IMR-90 (cell line): ENCODE data around the gene PARD3. TPM values are rescaled to one million over a fixed set of nuclear protein-coding genes. Genes with fewer than 3 reads are reported as not detected.

Experiments
- ATAC-seq: fragments of 200-7000 bp; cut with Tn5 transposase; 2 replicates; pipeline ENCODE4 v1.9.1; 2020; ENCODE audit warnings: low read depth, mild to moderate bottlenecking, moderate library complexity
- BruUV-seq: library from RNA; stranded (reverse); fragments of 400-500 nt; replicated peaks from 2 replicates; lab custom pipeline; 2021; lab: Mats Ljungman, UMichigan
- CTCF ChIA-PET: fragments of 300-600 bp; formaldehyde crosslinking; extraction: SDS; loops from one replicate; lab custom pipeline; 2021; ENCODE audit warnings: antibody characterized with exemption; lab: Yijun Ruan, JAX
- POLR2A ChIA-PET: fragments of 300-600 bp; sonication (Branson Sonifier 250); formaldehyde crosslinking; loops from one replicate; lab custom pipeline; 2022; ENCODE audit warnings: antibody characterized with exemption; ENCODE audit not compliant: unreplicated experiment; lab: Charles Lee
- DNase-seq: peaks from one replicate; pipeline ENCODE4 v3.0.0; 2013
- H2AFZ ChIP-seq: replicated peaks from 2 replicates; pipeline ENCODE3; 2013; ENCODE audit warnings: low read length, mild to moderate bottlenecking; ENCODE audit not compliant: poor library complexity
- H2AK5ac ChIP-seq: 2 replicates; pipeline ENCODE4 v1.6.1; 2013; ENCODE audit warnings: low read depth, low read length, inconsistent platforms
- H2AK9ac ChIP-seq: replicated peaks from 2 replicates; pipeline ENCODE3; 2013; ENCODE audit warnings: mild to moderate bottlenecking, low read depth, low read length, moderate library complexity; ENCODE audit not compliant: poor library complexity
- H2BK120ac ChIP-seq: 2 replicates; pipeline ENCODE4 v1.6.1; 2013; ENCODE audit warnings: low read depth, low read length, inconsistent platforms
- H2BK15ac ChIP-seq: 3 replicates; pipeline ENCODE4 v1.6.1; 2013; ENCODE audit warnings: low read depth, low read length, inconsistent platforms
- H2BK20ac ChIP-seq: 2 replicates; pipeline ENCODE4 v1.6.1; 2013; ENCODE audit warnings: low read depth, mild to moderate bottlenecking, inconsistent platforms, low read length, moderate library complexity
- H2BK5ac ChIP-seq: 2 replicates; pipeline ENCODE4 v1.6.1; 2013; ENCODE audit warnings: mild to moderate bottlenecking, low read depth, low read length, inconsistent platforms; ENCODE audit not compliant: poor library complexity, severe bottlenecking
- H3K14ac ChIP-seq: replicated peaks from 2 replicates; pipeline ENCODE4 v1.6.1; 2013; ENCODE audit warnings: low read depth, low read length, inconsistent platforms
- H3K18ac ChIP-seq: 2 replicates; pipeline ENCODE4 v1.6.1; 2013; ENCODE audit warnings: low read depth, low read length, control low read depth
- H3K23ac ChIP-seq: 2 replicates; pipeline ENCODE4 v1.6.1; 2013; ENCODE audit warnings: low read depth, low read length, inconsistent platforms
- H3K27ac ChIP-seq: 2 replicates; pipeline ENCODE4 v1.5.1; 2013; ENCODE audit warnings: mild to moderate bottlenecking, control low read depth, low read length; ENCODE audit not compliant: insufficient read depth
- H3K27me3 ChIP-seq: 2 replicates; pipeline ENCODE4 v1.6.1; 2013; ENCODE audit warnings: low read length; ENCODE audit not compliant: control insufficient read depth, insufficient read depth
- H3K36me3 ChIP-seq: 2 replicates; pipeline ENCODE4 v1.6.1; 2013; ENCODE audit warnings: low read length, mixed read lengths; ENCODE audit not compliant: control insufficient read depth, insufficient read depth
- H3K4ac ChIP-seq: 2 replicates; pipeline ENCODE4 v1.6.1; 2013; ENCODE audit warnings: low read depth, low read length, inconsistent platforms
- H3K4me1 ChIP-seq: 2 replicates; pipeline ENCODE4 v1.6.1; 2013; ENCODE audit warnings: low read length, mixed read lengths; ENCODE audit not compliant: control insufficient read depth, insufficient read depth
- H3K4me2 ChIP-seq: 2 replicates; pipeline ENCODE4 v1.6.1; 2013; ENCODE audit warnings: low read depth, mild to moderate bottlenecking, control low read depth, low read length, moderate library complexity
- H3K4me3 ChIP-seq: 2 replicates; pipeline ENCODE4 v1.5.1; 2013; ENCODE audit warnings: low read depth, mild to moderate bottlenecking, control low read depth, low read length, moderate library complexity; ENCODE audit not compliant: insufficient read depth
- H3K56ac ChIP-seq: 2 replicates; pipeline ENCODE4 v1.6.1; 2013; ENCODE audit warnings: low read length, inconsistent platforms; ENCODE audit not compliant: insufficient read depth; ENCODE audit errors: extremely low read depth
- H3K79me1 ChIP-seq, 2 experiments: 2 replicates each; pipeline ENCODE4 v1.6.1; 2013; ENCODE audit warnings: low read length in 2 of 2, inconsistent platforms in 1 of 2, low read depth in 1 of 2
- H3K9ac ChIP-seq: 2 replicates; pipeline ENCODE4 v1.6.1; 2013; ENCODE audit warnings: low read depth, low read length, control low read depth
- H3K9me1 ChIP-seq: 2 replicates; pipeline ENCODE4 v1.6.1; 2013; ENCODE audit warnings: low read length, inconsistent platforms; ENCODE audit not compliant: insufficient read depth
- H3K9me3 ChIP-seq: 2 replicates; pipeline ENCODE4 v1.6.1; 2013; ENCODE audit warnings: low read length; ENCODE audit not compliant: control insufficient read depth, insufficient read depth
- H4K20me1 ChIP-seq: 2 replicates; pipeline ENCODE4 v1.6.1; 2013; ENCODE audit warnings: low read length, inconsistent platforms; ENCODE audit not compliant: insufficient read depth
- H4K5ac ChIP-seq: 2 replicates; pipeline ENCODE4 v1.6.1; 2013; ENCODE audit warnings: mild to moderate bottlenecking, low read depth, low read length, control low read depth
- H4K8ac ChIP-seq, 2 experiments: 2 replicates each; pipeline ENCODE4 v1.6.1; 2013; ENCODE audit warnings: low read depth in 2 of 2, low read length in 2 of 2, control low read depth in 1 of 2, inconsistent platforms in 1 of 2
- H4K91ac ChIP-seq: 2 replicates; pipeline ENCODE4 v1.6.1; 2013; ENCODE audit warnings: low read depth, low read length, inconsistent platforms; ENCODE audit not compliant: insufficient read depth
- BHLHE40 ChIP-seq: fragments of 150-350 bp; IDR thresholded peaks from 2 replicates; pipeline ENCODE4 v1.6.1; 2016; ENCODE audit warnings: mild to moderate bottlenecking, low read depth, low read length
- CEBPB ChIP-seq: IDR thresholded peaks from 2 replicates; pipeline ENCODE4 v1.6.1; 2012; ENCODE audit warnings: low read depth, low read length, improper control_type of control experiment
- CHD1 ChIP-seq: IDR thresholded peaks from 2 replicates; pipeline ENCODE4 v1.6.1; 2012; ENCODE audit warnings: low read depth, low read length, improper control_type of control experiment
- CTCF ChIP-seq: conservative IDR thresholded peaks from 2 replicates; pipeline ENCODE4 v1.5.1; 2012; ENCODE audit warnings: mild to moderate bottlenecking, low read depth, low read length, improper control_type of control experiment
- FOS ChIP-seq: fragments of 150-350 bp; IDR thresholded peaks from 2 replicates; pipeline ENCODE4 v1.6.1; 2016; ENCODE audit warnings: low read depth, low read length
- MAZ ChIP-seq: IDR thresholded peaks from 2 replicates; pipeline ENCODE4 v1.6.1; 2012; ENCODE audit warnings: low read depth, mild to moderate bottlenecking, low read length, improper control_type of control experiment, moderate library complexity, borderline replicate concordance
- MXI1 ChIP-seq: IDR thresholded peaks from 2 replicates; pipeline ENCODE4 v1.6.1; 2012; ENCODE audit warnings: low read depth, mild to moderate bottlenecking, low read length, moderate library complexity, borderline replicate concordance
- NFE2L2 ChIP-seq: fragments of 150-350 bp; IDR thresholded peaks from 2 replicates; pipeline ENCODE4 v1.6.1; 2016; ENCODE audit warnings: low read depth, mild to moderate bottlenecking, low read length
- POLR2A ChIP-seq: IDR thresholded peaks from 2 replicates; pipeline ENCODE4 v1.6.1; 2012; ENCODE audit warnings: mild to moderate bottlenecking, low read depth, low read length
- RAD21 ChIP-seq: IDR thresholded peaks from 2 replicates; pipeline ENCODE4 v1.6.1; 2012; ENCODE audit warnings: low read length, improper control_type of control experiment
- RCOR1 ChIP-seq: IDR thresholded peaks from 2 replicates; pipeline ENCODE4 v1.6.1; 2012; ENCODE audit warnings: mild to moderate bottlenecking, low read length, improper control_type of control experiment; ENCODE audit not compliant: insufficient replicate concordance
- RFX5 ChIP-seq: IDR thresholded peaks from 2 replicates; pipeline ENCODE4 v1.8.0; 2012; ENCODE audit warnings: low read depth, mild to moderate bottlenecking, low read length, moderate library complexity
- SMC3 ChIP-seq: fragments of 150-350 bp; IDR thresholded peaks from 2 replicates; pipeline ENCODE4 v1.6.1; 2016; ENCODE audit warnings: low read depth, mild to moderate bottlenecking, antibody characterized with exemption, low read length, moderate library complexity
- USF2 ChIP-seq: fragments of 150-350 bp; IDR thresholded peaks from 2 replicates; pipeline ENCODE4 v1.6.1; 2017; ENCODE audit warnings: mild to moderate bottlenecking, antibody characterized with exemption, low read length, low read depth
- WGBS, 2 experiments: methylation state at CpG; one replicate each; pipeline versions ENCODE4 v1.1.5 to v1.1.7; 2013; ENCODE audit warnings: missing lambda C conversion rate in 2 of 2; ENCODE audit not compliant: insufficient read length in 1 of 2; ENCODE audit errors: extremely low coverage in 2 of 2; 5-methylcytosine and 5-hydroxymethylcytosine counted together
- dilution Hi-C: fragments of 300-500 bp; cut with HindIII; formaldehyde crosslinking; loops from one replicate; pipeline ENCODE4 v1.14.3; 2018; ENCODE audit warnings: low sequenced_read_pairs; ENCODE audit not compliant: unreplicated experiment
- in situ Hi-C: fragments of 300-500 bp; cut with MboI; formaldehyde crosslinking; loops from 3 replicates; pipeline ENCODE4 v1.14.3; 2019; ENCODE audit warnings: low sequenced_read_pairs, inconsistent platforms, mixed read lengths
- intact Hi-C: fragments of 100-400 bp; cut with micrococcal nuclease; formaldehyde crosslinking; loops from 2 replicates; pipeline ENCODE4 v1.10.0; 2022
- polyA plus RNA-seq, 3 experiments: library from polyadenylated mRNA; depleted of rRNA; stranded (reverse); fragments of >200 nt; gene quantifications; 2 replicates each; pipeline ENCODE4 v1.2.3, GENCODE V29; 2012; ENCODE audit warnings: low replicate concordance in 1 of 3
- total RNA-seq: library from RNA; depleted of rRNA; stranded (reverse); fragments of >200 nt; gene quantifications from 2 replicates; pipeline ENCODE4 v1.2.3, GENCODE V29; 2012
- TF ChIP-seq, protein P1 (sequence below): fragments of 150-350 bp; IDR thresholded peaks from 2 replicates; pipeline ENCODE4 v1.6.1; 2016; ENCODE audit warnings: low read depth, mild to moderate bottlenecking, low read length, moderate library complexity, borderline replicate concordance

Gene PARD3
- total and polyA plus RNA-seq, 2 of the 4 experiments (the other 2 are of a cell fraction): 14.6 to 37.5 TPM

- no peak overlapping the region for H2AK9ac ChIP-seq
- ATAC-seq (no peak), DNase-seq (peak; percentile 47)
- no peak overlapping the region for H2BK5ac ChIP-seq
- dilution Hi-C loops (no loop called here), in situ Hi-C loops (no loop called here), intact Hi-C loops (no loop called here)
- no peak overlapping the region for H3K4me2 ChIP-seq
- no peak overlapping the region for H3K9ac ChIP-seq
- no peak overlapping the region for H2BK20ac ChIP-seq
- ChIA-PET CTCF (no interaction called here), POLR2A (no interaction called here)
- no peaks in the 10 kb centered on the region for H3K27me3 ChIP-seq
- no peak overlapping the region for H3K18ac ChIP-seq
- 0 out of 2 replicates have a peak, but pooled peaks cover 1% of the 10 kb centered on the region for H3K4me1 ChIP-seq
- no peak overlapping the region for H4K5ac ChIP-seq
- no TSS peak for BruUV-seq
- H4K8ac ChIP-seq: no peak overlapping the region
- no peaks in the 10 kb centered on the region for H3K9me1 ChIP-seq
- H3K23ac ChIP-seq: no peak overlapping the region
- no peak overlapping the region for H3K56ac ChIP-seq
- no peak overlapping the region for H3K14ac ChIP-seq
- no peak for TF ChIP-seq CTCF
- TF ChIP-seq CEBPB: no peak
- no peak for TF ChIP-seq NFE2L2
- no peak for TF ChIP-seq BHLHE40
- TF ChIP-seq SMC3: no peak
- no peak for TF ChIP-seq RAD21
- TF ChIP-seq POLR2A: no peak
- TF ChIP-seq, protein P1, sequence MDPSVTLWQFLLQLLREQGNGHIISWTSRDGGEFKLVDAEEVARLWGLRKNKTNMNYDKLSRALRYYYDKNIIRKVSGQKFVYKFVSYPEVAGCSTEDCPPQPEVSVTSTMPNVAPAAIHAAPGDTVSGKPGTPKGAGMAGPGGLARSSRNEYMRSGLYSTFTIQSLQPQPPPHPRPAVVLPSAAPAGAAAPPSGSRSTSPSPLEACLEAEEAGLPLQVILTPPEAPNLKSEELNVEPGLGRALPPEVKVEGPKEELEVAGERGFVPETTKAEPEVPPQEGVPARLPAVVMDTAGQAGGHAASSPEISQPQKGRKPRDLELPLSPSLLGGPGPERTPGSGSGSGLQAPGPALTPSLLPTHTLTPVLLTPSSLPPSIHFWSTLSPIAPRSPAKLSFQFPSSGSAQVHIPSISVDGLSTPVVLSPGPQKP: no peak
- no peak for TF ChIP-seq USF2
- no peak for TF ChIP-seq MXI1
- TF ChIP-seq FOS: no peak
- no peak for TF ChIP-seq RCOR1
- no peak for TF ChIP-seq MAZ
- TF ChIP-seq CHD1: no peak
- TF ChIP-seq RFX5: no peak
- 0 out of 2 replicates have a peak, but pooled peaks cover 1% of the 10 kb centered on the region for H3K36me3 ChIP-seq
- H3K4ac ChIP-seq: no peak overlapping the region
- H4K20me1 ChIP-seq: no peaks in the 10 kb centered on the region
- H4K91ac ChIP-seq: no peak overlapping the region
- H2BK15ac ChIP-seq: no peak overlapping the region
- no peak overlapping the region for H3K27ac ChIP-seq
- H3K79me1 ChIP-seq: no peaks in the 10 kb centered on the region
- no CpG with 5 or more reads among the region's 2 CpGs for WGBS, 2 experiments
- H2AK5ac ChIP-seq: no peak overlapping the region
- H3K9me3 ChIP-seq: no peaks in the 10 kb centered on the region
- H2AFZ ChIP-seq: no peak overlapping the region
- H3K4me3 ChIP-seq: no peak overlapping the region
- no peak overlapping the region for H2BK120ac ChIP-seq
These were observed 365.3 kb downstream of the PARD3 start for GRCh38 chr10:34449836-34450235.
